Hepatocyte (in vitro differentiated cells): ENCODE data around the gene CCNI2. TPM values are rescaled to one million over a fixed set of nuclear protein-coding genes. Genes with fewer than 3 reads are reported as not detected.

Experiments used
- DNase-seq: peaks from one replicate; pipeline ENCODE4 v3.0.0-alpha.2; 2016; ENCODE audit warnings: low spot score
- H2AFZ ChIP-seq: fragments of 200-600 bp; sonication (generic); 2 replicates; pipeline ENCODE4 v1.6.0; 2016; ENCODE audit warnings: antibody characterized with exemption, mild to moderate bottlenecking
- H3K27ac ChIP-seq: fragments of 200-600 bp; sonication (generic); 2 replicates; pipeline ENCODE4 v1.5.1; 2016; ENCODE audit warnings: mild to moderate bottlenecking
- H3K27me3 ChIP-seq: fragments of 200-600 bp; sonication (generic); 2 replicates; pipeline ENCODE4 v1.6.1; 2016
- H3K36me3 ChIP-seq: fragments of 200-600 bp; sonication (generic); replicated peaks from 2 replicates; pipeline ENCODE4 v1.5.1; 2016; ENCODE audit warnings: low read depth; ENCODE audit not compliant: insufficient read depth
- H3K4me1 ChIP-seq: fragments of 200-600 bp; sonication (generic); 2 replicates; pipeline ENCODE4 v1.5.1; 2016; ENCODE audit warnings: mild to moderate bottlenecking, moderate library complexity; ENCODE audit not compliant: insufficient read depth
- H3K4me2 ChIP-seq: fragments of 200-600 bp; sonication (generic); 2 replicates; pipeline ENCODE4 v1.6.0; 2016
- H3K4me3 ChIP-seq: fragments of 200-600 bp; sonication (generic); 2 replicates; pipeline ENCODE4 v1.5.1; 2016; ENCODE audit warnings: mild to moderate bottlenecking
- H3K79me2 ChIP-seq: fragments of 200-600 bp; sonication (generic); 2 replicates; pipeline ENCODE4 v1.6.0; 2017; ENCODE audit warnings: mild to moderate bottlenecking
- H3K9me2 ChIP-seq: fragments of 200-600 bp; sonication (generic); replicated peaks from 2 replicates; pipeline ENCODE4 v1.6.0; 2017; ENCODE audit warnings: mild to moderate bottlenecking; ENCODE audit not compliant: insufficient read depth
- H3K9me3 ChIP-seq: fragments of 200-600 bp; sonication (generic); 2 replicates; pipeline ENCODE4 v1.5.1; 2016; ENCODE audit warnings: low read depth, mild to moderate bottlenecking
- H4K20me1 ChIP-seq: fragments of 200-600 bp; sonication (generic); 2 replicates; pipeline ENCODE4 v1.6.0; 2016; ENCODE audit warnings: mild to moderate bottlenecking; ENCODE audit not compliant: insufficient read depth, poor library complexity, severe bottlenecking
- EZH2 ChIP-seq: fragments of 200-600 bp; sonication (generic); IDR thresholded peaks from 2 replicates; pipeline ENCODE4 v1.6.1; 2016; ENCODE audit warnings: antibody characterized with exemption, mild to moderate bottlenecking, borderline replicate concordance
- EZH2phosphoT487 ChIP-seq: fragments of 200-600 bp; sonication (generic); IDR thresholded peaks from one replicate; pipeline ENCODE4 v1.6.1; 2018; ENCODE audit warnings: antibody characterized with exemption, mild to moderate bottlenecking, low read depth, moderate library complexity; ENCODE audit not compliant: unreplicated experiment, severe bottlenecking
- WGBS: methylation state at CpG from one replicate; pipeline ENCODE4 v1.1.6; 2016; ENCODE audit warnings: low lambda C conversion rate; ENCODE audit errors: missing lambda C conversion rate; 5-methylcytosine and 5-hydroxymethylcytosine counted together
- polyA plus RNA-seq: library from polyadenylated mRNA; unstranded; fragments of >200 nt; fragmentation: Nextera tagmentation; extraction: Ambion mirVana; gene quantifications from 2 replicates; pipeline ENCODE4 v1.2.1, GENCODE V29; 2016
- total RNA-seq: library from RNA; depleted of rRNA; stranded (reverse); fragments of >200 nt; gene quantifications from 2 replicates; pipeline ENCODE4 v1.2.3, GENCODE V29; 2014
- TF ChIP-seq, protein P1 (sequence below): fragments of 200-600 bp; sonication (generic); IDR thresholded peaks from 2 replicates; pipeline ENCODE4 v1.5.1; 2016; ENCODE audit warnings: antibody characterized with exemption, mild to moderate bottlenecking; ENCODE audit not compliant: poor library complexity

Gene CCNI2
- total and polyA plus RNA-seq, 2 experiments from 2014 or later: 1.4 to 1.8 TPM

DNA sequence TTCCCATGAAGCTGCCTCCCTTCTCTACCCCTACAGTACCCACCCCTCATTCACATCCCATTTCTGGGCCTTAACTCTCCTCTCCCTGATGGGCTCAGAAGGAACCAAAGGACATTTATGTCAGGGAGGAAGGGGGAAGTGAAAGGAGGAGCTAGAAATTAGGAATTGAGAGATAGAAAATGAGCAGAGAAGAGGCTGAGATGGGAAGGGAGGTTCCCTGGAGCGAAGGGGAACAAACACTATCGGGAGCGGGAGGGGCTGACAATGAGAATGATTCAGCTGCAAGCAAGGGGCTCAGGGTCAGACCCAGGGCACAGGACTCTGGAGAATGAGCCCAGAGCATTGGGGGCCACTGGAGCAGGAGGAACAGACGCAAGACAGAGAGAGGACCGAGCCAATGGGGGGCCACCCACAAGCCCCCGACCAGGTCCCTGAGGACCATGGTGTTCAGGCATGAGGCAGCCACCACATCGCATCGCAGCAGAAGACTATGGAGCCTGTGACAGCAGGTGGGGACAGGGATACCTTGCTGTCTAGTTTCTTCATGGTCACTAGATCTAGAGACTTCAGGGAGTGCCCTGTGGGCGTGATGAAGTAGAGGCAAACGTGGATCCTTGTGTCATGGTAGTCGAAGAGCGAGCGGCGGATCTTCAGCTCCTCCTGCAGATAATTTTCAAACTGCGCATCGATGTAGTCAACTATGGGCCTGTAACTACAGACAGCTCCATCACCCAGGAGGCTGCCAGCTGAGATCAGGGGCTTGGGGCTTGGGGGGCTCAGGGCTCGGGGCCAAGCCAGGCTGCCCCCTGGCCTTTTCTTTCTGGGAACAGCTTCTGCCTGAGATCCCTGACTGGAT is 16.2 kb downstream of the CCNI2 start:
- Histone ChIP-seq H3K4me1 (no peaks in the 10 kb centered on the region), H3K9me2 (no peaks in the 10 kb centered on the region), H3K9me3 (no peaks in the 10 kb centered on the region), H4K20me1 (no peaks in the 10 kb centered on the region), H3K36me3 (no peaks in the 10 kb centered on the region), H3K27ac (no peak overlapping the region), H2AFZ (no peak overlapping the region), H3K4me2 (no peak overlapping the region), H3K79me2 (peaks cover 23% of the 10 kb centered on the region), H3K27me3 (no peaks in the 10 kb centered on the region), H3K4me3 (no peak overlapping the region)
- TF ChIP-seq EZH2phosphoT487 (no peak), EZH2 (no peak)
- TF ChIP-seq, protein P1, sequence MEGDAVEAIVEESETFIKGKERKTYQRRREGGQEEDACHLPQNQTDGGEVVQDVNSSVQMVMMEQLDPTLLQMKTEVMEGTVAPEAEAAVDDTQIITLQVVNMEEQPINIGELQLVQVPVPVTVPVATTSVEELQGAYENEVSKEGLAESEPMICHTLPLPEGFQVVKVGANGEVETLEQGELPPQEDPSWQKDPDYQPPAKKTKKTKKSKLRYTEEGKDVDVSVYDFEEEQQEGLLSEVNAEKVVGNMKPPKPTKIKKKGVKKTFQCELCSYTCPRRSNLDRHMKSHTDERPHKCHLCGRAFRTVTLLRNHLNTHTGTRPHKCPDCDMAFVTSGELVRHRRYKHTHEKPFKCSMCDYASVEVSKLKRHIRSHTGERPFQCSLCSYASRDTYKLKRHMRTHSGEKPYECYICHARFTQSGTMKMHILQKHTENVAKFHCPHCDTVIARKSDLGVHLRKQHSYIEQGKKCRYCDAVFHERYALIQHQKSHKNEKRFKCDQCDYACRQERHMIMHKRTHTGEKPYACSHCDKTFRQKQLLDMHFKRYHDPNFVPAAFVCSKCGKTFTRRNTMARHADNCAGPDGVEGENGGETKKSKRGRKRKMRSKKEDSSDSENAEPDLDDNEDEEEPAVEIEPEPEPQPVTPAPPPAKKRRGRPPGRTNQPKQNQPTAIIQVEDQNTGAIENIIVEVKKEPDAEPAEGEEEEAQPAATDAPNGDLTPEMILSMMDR: no peak
- no peak for DNase-seq
- 98% methylated on average over 17 of the region's 17 CpGs for WGBS

DNA sequence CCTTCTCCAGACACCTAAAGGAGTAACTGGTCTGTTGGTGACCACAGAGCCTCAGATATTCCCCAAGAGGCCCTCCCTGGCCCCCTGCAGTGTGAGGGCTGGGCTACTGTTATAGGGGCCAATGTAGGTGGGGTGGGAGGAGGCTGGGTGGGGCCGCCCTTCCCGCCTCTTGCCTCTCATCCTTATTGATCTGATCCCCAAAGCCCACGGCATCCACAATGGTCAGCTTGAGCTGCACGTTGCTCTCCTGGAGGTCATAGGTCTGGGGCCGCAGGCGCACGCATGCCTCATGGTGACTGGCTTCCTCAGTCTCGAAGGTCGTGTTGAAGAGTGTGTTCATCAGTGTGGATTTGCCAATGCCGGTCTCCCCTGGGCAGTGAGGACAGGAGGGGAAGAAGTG is 16.8 kb downstream of the CCNI2 start:
- Histone ChIP-seq H3K4me2 (no peak overlapping the region), H3K79me2 (peaks cover 30% of the 10 kb centered on the region), H3K4me3 (no peak overlapping the region), H3K27ac (no peak overlapping the region), H3K9me2 (no peaks in the 10 kb centered on the region), H3K27me3 (no peaks in the 10 kb centered on the region), H4K20me1 (no peaks in the 10 kb centered on the region), H3K36me3 (no peaks in the 10 kb centered on the region), H3K4me1 (no peaks in the 10 kb centered on the region), H3K9me3 (no peaks in the 10 kb centered on the region), H2AFZ (no peak overlapping the region)
- DNase-seq: no peak
- TF ChIP-seq, protein P1: no peak
- TF ChIP-seq EZH2: no peak
- TF ChIP-seq EZH2phosphoT487: no peak
- 95% methylated on average over 10 of the region's 10 CpGs for WGBS

DNA sequence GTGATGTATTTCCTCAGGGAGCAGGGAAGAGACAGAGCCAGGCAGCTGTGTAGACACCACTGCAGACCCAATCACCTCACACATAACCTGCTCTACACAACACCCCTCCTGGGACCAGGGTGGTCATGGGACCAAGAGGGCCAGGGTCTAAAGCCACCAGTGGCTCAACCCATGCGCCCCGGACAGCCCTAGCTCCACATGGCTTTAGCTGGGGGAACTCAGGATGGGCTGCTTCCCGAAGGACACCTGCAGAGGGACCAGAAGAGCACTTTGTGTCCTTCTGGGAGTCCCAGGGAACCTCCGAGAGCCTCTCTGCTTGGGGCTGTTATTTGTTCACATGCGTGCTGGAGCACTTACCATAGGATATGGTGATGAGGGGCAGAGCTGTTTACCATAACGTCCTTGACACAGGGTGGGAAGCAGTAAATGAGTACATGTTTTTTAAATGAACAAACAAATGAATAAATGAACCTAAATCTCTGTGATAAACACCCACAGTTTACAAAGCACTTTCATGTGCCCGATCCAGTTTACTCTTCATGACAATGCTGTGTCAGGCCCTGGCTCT is 17.5 kb downstream of the CCNI2 start:
- Histone ChIP-seq H3K27ac (no peak overlapping the region), H3K9me2 (no peaks in the 10 kb centered on the region), H3K4me3 (no peak overlapping the region), H3K79me2 (peaks cover 36% of the 10 kb centered on the region), H3K4me1 (no peaks in the 10 kb centered on the region), H3K27me3 (no peaks in the 10 kb centered on the region), H3K9me3 (no peaks in the 10 kb centered on the region), H4K20me1 (no peaks in the 10 kb centered on the region), H3K4me2 (no peak overlapping the region), H3K36me3 (no peaks in the 10 kb centered on the region), H2AFZ (no peak overlapping the region)
- 90% methylated on average over 7 of the region's 7 CpGs for WGBS
- DNase-seq: no peak
- TF ChIP-seq EZH2 (no peak), EZH2phosphoT487 (no peak)
- TF ChIP-seq, protein P1: no peak
